ENCODE results near the gene CCM2L.
A peak's percentile ranks its signal among the peaks of the same experiment; 100 is the strongest.

CCM2L gene

GRCh38 chr20:32045999-32046398, 35.8 kb downstream of the CCM2L start:
- H3K4me1 ChIP-seq (ENCODE audit: control insufficient read depth, low read length), result peaks cover 25% of the 10 kb centered on the region
- H3K79me2 ChIP-seq (ENCODE audit: control insufficient read depth, low read length), result no peaks in the 10 kb centered on the region
- H3F3A ChIP-seq (ENCODE audit: control insufficient read depth, insufficient read depth), result peaks cover 20% of the 10 kb centered on the region; the same call in 1 of the 2 replicates
- no peaks in the 10 kb centered on the region for H3K36me3 ChIP-seq (ENCODE audit: control insufficient read depth, low read length)
- no peak for TF ChIP-seq EZH2phosphoT487 (IDR thresholded peaks at IDR 0.05; ENCODE audit: borderline replicate concordance, low read length)
- TF ChIP-seq, protein P1, sequence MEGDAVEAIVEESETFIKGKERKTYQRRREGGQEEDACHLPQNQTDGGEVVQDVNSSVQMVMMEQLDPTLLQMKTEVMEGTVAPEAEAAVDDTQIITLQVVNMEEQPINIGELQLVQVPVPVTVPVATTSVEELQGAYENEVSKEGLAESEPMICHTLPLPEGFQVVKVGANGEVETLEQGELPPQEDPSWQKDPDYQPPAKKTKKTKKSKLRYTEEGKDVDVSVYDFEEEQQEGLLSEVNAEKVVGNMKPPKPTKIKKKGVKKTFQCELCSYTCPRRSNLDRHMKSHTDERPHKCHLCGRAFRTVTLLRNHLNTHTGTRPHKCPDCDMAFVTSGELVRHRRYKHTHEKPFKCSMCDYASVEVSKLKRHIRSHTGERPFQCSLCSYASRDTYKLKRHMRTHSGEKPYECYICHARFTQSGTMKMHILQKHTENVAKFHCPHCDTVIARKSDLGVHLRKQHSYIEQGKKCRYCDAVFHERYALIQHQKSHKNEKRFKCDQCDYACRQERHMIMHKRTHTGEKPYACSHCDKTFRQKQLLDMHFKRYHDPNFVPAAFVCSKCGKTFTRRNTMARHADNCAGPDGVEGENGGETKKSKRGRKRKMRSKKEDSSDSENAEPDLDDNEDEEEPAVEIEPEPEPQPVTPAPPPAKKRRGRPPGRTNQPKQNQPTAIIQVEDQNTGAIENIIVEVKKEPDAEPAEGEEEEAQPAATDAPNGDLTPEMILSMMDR (IDR thresholded peaks at IDR 0.05; ENCODE audit: low read depth, low read length, poor library complexity, severe bottlenecking), result no peak
- H3K4me3 ChIP-seq (ENCODE audit: low read length), result no peak overlapping the region
- no peaks in the 10 kb centered on the region for H3K9me2 ChIP-seq (replicated peaks; ENCODE audit: control insufficient read depth, low read length)
- peaks cover 4% of the 10 kb centered on the region; the same call in 1 of the 2 replicates for H3K27me3 ChIP-seq (ENCODE audit: control insufficient read depth, low read length)
- no peaks in the 10 kb centered on the region for H3K9me3 ChIP-seq (ENCODE audit: control insufficient read depth, insufficient read depth, low read length)
- H4K20me1 ChIP-seq (ENCODE audit: control insufficient read depth, insufficient read depth, low read depth, low read length), result no peaks in the 10 kb centered on the region
- no peak overlapping the region for H3K4me2 ChIP-seq (ENCODE audit: low read length)
- H3K27ac ChIP-seq (ENCODE audit: low read depth, low read length), result no peak overlapping the region

DNA sequence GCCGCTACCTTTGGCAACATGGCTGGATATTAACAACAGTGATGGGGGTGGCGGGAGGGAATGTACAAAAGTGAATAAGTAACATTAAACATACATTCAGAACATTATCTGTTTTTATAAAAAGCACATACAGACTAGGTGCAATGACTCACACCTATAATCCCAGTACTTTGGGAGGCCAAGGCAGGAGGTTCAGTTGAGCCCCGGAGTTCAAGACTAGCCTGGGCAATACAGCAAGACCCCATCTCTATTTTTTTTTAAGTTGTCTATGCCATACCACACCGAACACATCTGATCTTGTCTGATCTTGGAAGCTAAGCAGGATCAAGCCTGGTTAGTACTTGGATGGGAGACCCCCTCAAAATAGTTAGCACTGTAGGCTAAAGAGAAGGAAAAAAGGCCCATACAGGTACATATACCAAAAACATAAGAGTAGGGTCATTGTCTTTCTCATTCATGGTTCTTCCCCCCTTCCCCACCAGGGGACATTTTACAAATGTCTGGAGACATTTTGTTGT, 40.1 kb downstream of the CCM2L start:
- Histone ChIP-seq H3K4me2 (ENCODE audit: low read length) (no peak overlapping the region), H3K4me3 (ENCODE audit: low read length) (no peak overlapping the region), H3K9me2 (replicated peaks; ENCODE audit: control insufficient read depth, low read length) (no peaks in the 10 kb centered on the region), H3K27me3 (ENCODE audit: control insufficient read depth, low read length) (peaks cover 16% of the 10 kb centered on the region), H3K4me1 (ENCODE audit: control insufficient read depth, low read length) (peaks cover 27% of the 10 kb centered on the region), H3K9me3 (ENCODE audit: control insufficient read depth, insufficient read depth, low read length) (no peaks in the 10 kb centered on the region), H4K20me1 (ENCODE audit: control insufficient read depth, insufficient read depth, low read depth, low read length) (no peaks in the 10 kb centered on the region), H3F3A (ENCODE audit: control insufficient read depth, insufficient read depth) (0 out of 2 replicates have a peak, but pooled peaks cover 2% of the 10 kb centered on the region), H3K27ac (ENCODE audit: low read depth, low read length) (no peak overlapping the region), H3K79me2 (ENCODE audit: control insufficient read depth, low read length) (no peaks in the 10 kb centered on the region), H3K36me3 (ENCODE audit: control insufficient read depth, low read length) (no peaks in the 10 kb centered on the region)
- TF ChIP-seq EZH2phosphoT487 (IDR thresholded peaks at IDR 0.05; ENCODE audit: borderline replicate concordance, low read length), result no peak
- TF ChIP-seq, protein P1 (IDR thresholded peaks at IDR 0.05; ENCODE audit: low read depth, low read length, poor library complexity, severe bottlenecking), result no peak

DNA sequence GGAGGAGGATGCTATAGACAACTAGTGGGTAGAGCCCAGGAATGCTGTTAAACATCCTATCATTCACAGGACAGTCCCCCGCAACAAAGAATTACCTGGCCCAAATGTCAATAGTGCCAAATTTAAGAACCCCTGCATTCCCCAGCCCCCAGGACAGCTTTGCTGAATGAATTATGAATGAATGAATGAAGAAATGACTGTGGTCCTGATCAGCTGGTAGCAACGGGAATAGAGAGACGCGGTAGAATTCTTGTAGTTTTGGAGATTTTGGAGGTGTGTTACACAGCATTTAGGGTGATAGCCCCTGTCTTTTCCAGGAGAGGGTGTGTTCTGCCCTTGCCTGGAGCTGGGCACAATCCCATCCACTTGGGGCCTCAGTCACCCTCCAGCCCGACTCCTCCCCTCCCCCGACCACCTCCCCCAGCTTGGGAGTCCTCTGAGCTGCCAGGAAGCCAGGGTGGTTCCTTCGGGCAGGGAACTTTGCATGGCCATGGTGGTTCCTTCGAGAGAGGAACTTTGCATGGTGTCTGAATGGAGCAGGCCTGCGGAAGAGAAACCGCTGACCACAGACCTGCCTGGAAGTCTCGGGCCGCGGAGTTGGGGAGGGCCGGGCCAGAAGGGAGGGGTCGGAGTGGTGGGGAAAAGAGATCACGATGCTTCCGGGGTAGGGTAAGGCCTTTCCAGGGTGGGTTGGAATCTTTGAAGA, 40.8 kb downstream of the CCM2L start:
- no peaks in the 10 kb centered on the region for H4K20me1 ChIP-seq (ENCODE audit: control insufficient read depth, insufficient read depth, low read depth, low read length)
- 0 out of 2 replicates have a peak, but pooled peaks cover 2% of the 10 kb centered on the region for H3F3A ChIP-seq (ENCODE audit: control insufficient read depth, insufficient read depth)
- H3K4me3 ChIP-seq (ENCODE audit: low read length), result no peak overlapping the region
- H3K36me3 ChIP-seq (ENCODE audit: control insufficient read depth, low read length), result no peaks in the 10 kb centered on the region
- H3K27ac ChIP-seq (ENCODE audit: low read depth, low read length), result no peak overlapping the region
- H3K9me2 ChIP-seq (replicated peaks; ENCODE audit: control insufficient read depth, low read length), result no peaks in the 10 kb centered on the region
- TF ChIP-seq, protein P1 (IDR thresholded peaks at IDR 0.05; ENCODE audit: low read depth, low read length, poor library complexity, severe bottlenecking), result no peak
- no peak for TF ChIP-seq EZH2phosphoT487 (IDR thresholded peaks at IDR 0.05; ENCODE audit: borderline replicate concordance, low read length)
- H3K4me2 ChIP-seq (ENCODE audit: low read length), result peak overlapping the region; percentile 90
- H3K27me3 ChIP-seq (ENCODE audit: control insufficient read depth, low read length), result peaks cover 16% of the 10 kb centered on the region
- H3K4me1 ChIP-seq (ENCODE audit: control insufficient read depth, low read length), result peaks cover 32% of the 10 kb centered on the region
- no peaks in the 10 kb centered on the region for H3K79me2 ChIP-seq (ENCODE audit: control insufficient read depth, low read length)
- no peaks in the 10 kb centered on the region for H3K9me3 ChIP-seq (ENCODE audit: control insufficient read depth, insufficient read depth, low read length)
